Measurements from ENCODE around the gene FBLN1.
"Not testable (repeated sequence)": the region's sequence is repeated elsewhere in the genome, so short reads cannot be mapped to it uniquely, and the experiment has no call there.

The FBLN1 gene, protein sequence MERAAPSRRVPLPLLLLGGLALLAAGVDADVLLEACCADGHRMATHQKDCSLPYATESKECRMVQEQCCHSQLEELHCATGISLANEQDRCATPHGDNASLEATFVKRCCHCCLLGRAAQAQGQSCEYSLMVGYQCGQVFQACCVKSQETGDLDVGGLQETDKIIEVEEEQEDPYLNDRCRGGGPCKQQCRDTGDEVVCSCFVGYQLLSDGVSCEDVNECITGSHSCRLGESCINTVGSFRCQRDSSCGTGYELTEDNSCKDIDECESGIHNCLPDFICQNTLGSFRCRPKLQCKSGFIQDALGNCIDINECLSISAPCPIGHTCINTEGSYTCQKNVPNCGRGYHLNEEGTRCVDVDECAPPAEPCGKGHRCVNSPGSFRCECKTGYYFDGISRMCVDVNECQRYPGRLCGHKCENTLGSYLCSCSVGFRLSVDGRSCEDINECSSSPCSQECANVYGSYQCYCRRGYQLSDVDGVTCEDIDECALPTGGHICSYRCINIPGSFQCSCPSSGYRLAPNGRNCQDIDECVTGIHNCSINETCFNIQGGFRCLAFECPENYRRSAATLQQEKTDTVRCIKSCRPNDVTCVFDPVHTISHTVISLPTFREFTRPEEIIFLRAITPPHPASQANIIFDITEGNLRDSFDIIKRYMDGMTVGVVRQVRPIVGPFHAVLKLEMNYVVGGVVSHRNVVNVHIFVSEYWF

DNA sequence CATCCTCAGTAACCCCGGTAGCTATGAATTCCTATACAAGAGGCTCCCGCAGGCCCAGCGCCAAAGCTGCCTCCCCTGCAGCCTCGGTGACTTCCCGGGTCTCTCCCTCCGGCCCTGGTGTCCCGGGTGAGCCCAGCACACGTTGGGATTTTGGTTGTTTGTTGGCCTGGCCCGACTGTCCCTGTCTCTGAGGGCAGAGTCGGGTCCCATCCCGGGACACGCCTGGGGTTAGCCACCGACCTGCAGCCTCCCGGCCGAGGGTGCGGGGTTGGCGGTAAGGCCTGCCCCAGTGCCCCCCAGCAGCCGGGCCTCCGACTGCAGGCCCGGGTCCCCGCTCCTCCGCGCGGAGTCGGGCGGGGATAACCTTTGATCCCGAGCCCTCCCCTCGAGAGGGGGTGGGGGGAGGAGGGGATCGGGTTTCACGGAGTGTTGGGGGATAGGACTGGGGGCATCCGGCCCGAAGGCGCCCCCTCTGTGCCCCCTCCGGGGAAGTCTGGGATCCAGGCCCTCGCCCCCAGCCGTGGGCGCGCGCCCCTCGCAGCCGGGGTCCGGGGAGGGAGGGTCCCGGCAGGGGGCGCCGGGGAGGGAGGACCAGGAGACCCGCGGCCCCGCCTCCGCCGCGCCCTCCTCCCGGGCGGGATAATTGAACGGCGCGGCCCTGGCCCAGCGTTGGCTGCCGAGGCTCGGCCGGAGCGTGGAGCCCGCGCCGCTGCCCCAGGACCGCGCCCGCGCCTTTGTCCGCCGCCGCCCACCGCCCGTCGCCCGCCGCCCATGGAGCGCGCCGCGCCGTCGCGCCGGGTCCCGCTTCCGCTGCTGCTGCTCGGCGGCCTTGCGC, at the start of gene FBLN1:
FBLN1 (plus strand) TSS at position 669 of the 835 bp plus-strand sequence; CDS start at position 772, 103 bp downstream.
- DNase-seq: no peak

- DNase-seq: no peak
Measured at GRCh38 chr22:45453764-45454163, 48.9 kb upstream of the FBLN1 start.

GRCh38 chr22:45454275-45454674, 48.4 kb upstream of the FBLN1 start:
- DNase-seq: no peak

- no peak for DNase-seq
Measured at GRCh38 chr22:45455212-45455611, 47.5 kb upstream of the FBLN1 start.

- DNase-seq: no peak
Measured at GRCh38 chr22:45455621-45456020, 47.1 kb upstream of the FBLN1 start.

DNA sequence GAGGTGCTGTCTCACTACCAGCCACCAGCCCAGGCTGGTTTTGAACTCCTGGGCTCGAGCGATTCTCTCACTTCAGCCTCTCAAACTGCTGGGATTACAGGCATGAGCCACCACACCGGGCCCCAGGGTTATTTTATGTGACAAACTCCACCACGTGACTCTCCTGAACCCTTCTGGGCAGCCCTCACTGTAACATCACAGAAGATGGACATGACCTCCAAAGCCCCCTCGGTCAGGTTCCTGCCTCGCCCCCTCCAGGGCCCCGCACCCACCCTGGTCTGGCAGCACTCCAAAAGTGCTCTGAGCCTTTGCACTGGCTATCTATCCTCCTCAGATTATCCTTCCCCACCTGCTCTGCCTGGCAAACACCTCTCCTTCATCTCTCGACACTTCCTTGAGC, 45.9 kb upstream of the FBLN1 start:
- no peak for DNase-seq

- no peak for DNase-seq
Measured at GRCh38 chr22:45458532-45458931, 44.2 kb upstream of the FBLN1 start.

- DNase-seq: no peak
Measured at GRCh38 chr22:45459235-45459634, 43.4 kb upstream of the FBLN1 start.

DNA sequence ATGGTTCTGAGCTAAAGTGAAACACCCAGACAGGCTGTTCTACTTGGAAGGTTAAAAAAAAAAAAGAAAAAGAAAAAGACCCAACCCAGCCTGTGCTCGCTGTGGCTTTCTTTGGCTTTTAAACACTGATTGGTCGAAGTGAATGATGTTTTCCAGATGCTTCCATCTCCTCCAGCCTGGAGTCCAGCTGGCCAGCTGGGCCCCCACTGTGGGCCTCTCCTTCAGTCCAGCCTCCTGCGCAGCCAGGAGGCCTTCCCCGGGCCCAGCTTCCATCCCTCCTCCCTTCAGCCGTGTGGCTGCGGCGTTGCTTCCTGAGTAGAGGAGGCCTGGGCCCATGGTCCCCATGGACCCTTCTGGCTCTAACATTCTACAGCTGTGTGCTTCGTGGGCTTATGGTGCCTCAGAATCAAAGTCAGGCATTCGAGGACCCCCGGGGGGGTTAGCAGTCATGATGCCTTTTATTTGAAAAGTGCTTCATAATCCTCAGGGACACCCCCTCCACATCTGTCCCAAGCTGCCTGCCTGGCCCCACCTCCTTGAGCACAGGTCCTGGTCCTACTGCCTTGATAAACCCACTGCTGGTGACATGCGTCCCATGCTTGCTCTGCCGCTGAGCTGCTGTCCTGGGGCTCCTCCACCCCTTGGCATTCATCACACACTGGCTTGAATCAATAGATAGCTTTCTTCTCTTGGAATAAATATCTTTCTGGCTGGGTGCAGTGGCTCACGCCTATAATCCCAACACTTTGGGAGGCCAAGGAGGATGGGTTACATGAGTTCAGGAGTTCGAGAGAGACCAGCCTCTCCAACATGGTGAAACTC, 42.2 kb upstream of the FBLN1 start:
- DNase-seq: no peak

DNA sequence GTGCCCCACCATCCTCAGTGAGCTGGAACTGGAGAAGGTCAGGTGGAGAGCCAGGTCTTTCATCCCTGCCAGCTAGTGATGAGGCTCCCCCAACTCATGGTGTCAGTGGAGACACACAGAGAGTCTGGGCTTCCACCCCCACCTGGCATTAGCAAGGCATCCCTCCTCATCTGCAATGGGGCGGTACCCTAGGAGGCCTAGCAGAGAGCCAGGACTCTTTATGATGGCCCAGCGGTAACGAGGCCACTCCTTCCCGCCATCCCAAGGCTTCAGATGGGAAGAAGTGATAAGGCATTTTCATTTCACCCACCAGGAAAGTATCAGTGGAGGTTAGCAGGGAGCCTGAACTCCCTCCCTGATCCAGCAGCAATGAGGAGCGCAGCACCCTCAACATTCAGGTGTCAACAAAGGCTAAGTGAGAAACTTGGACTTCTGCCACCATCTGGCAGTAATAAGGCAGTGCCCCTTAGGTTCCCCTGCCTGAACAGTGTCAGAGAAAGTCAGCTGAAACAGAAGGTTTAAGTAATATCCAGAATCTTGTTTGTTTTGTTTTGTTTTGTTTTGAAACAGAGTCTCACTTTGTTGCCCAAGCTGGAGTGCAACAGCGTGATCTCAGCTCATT, 40.5 kb upstream of the FBLN1 start:
- DNase-seq: no peak

DNA sequence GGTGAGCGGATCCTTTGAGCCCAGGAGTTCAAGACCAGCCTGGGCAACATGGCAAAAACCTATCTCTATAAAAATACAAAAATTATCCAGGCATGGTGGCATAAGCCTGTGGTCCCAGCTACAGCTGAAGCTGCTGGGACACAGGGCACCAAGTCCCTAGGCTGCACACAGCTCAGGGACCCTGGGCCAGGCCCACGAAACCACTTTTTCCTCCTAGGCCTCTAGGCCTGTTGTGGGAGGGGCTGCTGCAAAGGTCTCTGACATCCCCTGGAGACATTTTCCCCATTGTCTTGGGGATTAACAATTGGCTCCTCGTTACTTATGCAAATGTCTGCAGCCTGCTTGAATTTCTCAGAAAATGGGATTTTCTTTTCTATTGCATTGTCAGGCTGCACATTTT, 39.0 kb upstream of the FBLN1 start:
- DNase-seq: not testable (repeated sequence)

DNA sequence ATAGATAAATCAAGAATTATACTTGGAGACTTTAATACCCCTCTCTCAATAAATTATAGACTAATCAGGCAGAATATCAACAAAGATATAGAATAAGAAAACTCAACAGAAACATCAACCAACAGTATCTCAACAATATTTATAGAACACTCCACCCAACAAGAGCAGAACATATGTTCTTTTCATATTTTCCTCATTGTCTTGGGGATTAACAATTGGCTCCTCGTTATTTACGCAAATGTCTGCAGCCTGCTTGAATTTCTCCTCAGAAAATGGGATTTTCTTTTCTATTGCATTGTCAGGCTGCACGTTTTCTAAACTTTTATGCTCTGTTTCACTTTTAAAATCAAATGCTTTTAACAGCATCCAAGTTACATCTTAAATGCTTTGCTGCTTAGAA, 37.0 kb upstream of the FBLN1 start:
- no peak for DNase-seq

- no peak for DNase-seq
Measured at GRCh38 chr22:45468872-45469271, 33.8 kb upstream of the FBLN1 start.

DNA sequence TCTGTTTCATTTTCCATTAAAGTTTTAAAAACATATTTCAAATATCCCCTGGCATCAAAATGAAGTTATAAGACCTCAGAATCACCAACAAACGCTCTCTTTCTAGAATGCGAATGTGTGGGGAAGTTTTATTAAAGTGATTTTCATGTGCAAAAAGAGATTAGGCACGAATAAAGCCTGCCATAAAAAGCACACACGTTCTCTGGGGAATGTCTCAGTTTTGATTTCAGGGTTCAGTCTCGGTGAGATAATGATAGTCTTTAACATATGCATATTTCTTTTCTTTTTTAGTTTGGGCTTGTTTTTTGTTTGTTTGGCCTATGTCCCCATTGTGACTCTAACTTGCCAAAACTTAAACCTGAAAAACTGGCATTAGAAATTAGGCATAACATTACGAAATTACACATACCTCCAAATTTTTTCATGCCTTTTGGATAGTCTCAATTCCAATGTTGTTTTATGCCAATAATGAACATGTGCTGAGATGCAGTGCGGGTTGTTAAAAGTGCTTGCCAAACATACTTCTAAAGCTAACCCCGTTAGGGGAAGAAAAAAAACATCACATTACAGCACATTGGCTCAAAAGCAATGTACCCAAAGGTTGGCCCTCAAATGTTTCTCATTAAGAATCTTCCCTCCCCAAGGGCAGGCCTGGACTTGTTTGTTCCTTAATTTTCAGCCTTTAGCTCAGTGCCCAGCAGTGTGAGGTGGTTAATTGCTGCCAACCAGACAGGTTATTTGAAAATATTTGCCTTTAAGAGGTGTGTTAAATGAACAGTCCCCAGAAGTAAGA, 33.2 kb upstream of the FBLN1 start:
- no peak for DNase-seq

GRCh38 chr22:45470871-45471270, 31.8 kb upstream of the FBLN1 start:
- DNase-seq: no peak

DNA sequence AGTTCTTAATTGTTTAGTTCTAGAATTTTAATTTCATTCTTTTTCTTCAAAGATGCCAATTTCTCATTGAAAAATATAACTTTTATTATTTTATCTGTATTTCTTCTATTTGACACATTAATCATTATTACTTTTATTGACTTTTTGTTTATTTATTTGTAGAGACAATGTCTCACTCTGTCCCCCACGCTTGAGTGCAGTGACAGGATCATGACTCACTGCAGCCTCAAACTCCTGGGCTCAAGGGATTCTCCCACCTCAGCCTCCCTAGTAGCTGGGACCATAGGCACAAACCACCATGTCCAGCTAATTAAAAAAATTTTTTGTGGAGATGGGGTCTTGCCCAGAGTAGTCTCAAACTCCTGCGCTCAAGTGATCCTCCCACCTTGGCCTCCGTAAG, 30.3 kb upstream of the FBLN1 start:
- DNase-seq: no peak

GRCh38 chr22:45473626-45474237, 29.0 kb upstream of the FBLN1 start:
- DNase-seq: no peak

DNA sequence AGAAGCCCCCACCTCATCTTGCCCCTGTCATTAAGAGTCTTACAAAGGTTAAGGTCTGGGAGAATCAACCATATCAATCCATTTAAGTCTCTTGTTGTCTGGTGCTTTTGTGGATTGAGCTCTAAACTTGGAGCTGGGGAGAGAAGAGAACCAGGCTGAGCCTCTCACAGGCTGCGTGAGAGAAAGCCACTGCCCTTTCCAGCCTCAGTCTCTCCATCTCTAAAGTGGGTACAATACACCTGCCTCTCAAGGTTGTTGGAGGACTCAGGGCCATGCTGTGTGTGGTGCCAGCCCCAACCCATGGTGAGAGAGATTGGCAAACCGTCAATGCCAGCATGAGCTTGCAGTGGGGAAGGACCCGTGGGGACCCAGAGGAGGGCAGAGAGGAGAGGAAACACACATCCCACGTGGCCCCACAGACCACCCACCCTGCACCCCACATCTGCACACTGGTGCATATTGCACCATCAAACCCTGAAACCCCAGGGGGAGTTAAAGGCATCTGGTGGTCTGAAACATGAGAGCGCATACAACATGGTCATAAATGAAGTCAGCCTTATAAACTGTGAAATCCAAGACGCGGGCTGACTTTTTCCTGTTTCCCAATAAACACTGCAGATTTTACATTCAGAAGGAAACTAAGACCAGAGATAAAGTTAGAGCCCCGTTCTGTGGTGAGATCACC, 27.5 kb upstream of the FBLN1 start:
- DNase-seq: no peak

DNA sequence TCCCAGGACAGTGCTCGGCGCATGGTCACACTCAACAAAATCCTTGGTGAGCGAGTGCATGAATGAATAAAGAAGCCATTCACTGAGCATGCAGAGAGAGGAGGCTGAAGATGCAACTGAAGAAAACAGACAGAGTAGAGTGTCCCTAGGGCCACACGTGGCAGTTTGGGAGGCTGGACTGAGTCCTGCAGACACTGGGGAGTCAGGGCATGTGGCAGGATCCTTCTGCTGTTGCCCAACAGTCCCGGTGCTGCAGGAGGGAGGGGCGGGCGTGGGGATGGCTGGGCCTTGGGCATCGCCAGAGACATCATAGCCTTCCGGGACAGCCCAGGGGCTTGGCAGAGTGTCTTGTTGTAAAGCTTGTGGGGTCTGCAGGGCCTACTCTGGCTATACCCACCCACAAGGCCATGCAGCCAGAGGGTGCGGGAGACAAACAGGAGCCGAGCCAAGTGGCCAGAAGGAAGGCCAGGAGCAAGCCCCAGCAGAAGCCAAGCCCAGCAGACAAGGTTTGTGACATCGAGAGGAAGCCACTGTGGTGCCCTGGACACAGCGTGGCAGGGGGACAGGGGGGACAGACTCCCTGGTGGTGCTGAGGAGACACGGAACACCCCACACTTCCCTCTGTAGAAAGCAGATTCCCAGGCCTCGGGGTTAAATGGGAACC, 26.7 kb upstream of the FBLN1 start:
- DNase-seq: no peak

DNA sequence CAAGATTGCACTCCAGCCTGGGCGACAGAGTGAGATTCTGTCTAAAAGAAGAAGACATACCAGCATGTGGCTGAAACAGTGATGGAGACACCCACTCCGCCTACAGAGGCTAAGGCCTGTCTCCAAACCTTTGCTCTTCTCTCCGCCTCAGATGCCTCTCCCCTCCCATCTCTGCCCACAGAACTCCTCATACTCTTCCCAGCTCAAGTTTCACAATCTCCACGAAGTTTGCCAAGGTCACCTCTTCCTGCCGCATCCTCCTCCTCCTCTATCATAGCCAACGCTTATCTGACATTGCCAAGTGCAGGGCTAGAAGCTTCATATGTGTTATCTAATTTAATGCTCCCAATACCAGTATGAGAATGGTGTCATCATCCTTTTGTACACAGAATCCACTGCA, 25.9 kb upstream of the FBLN1 start:
- DNase-seq: no peak

Data from NK-92 treated with Interleukin-12 subunit alpha and Interleukin-12 subunit beta, amount 100 ng/mL, for 24 hours (cell line).